Measurements from ENCODE around the gene RPN2. TPM values are rescaled to one million over a fixed set of nuclear protein-coding genes. Genes with fewer than 3 reads are reported as not detected.

Gene RPN2
- total RNA-seq, 1 experiment from 2014 or later: 257 TPM

- Histone ChIP-seq H3K9ac (ENCODE audit: low read length) (no peak overlapping the region), H4K20me1 (ENCODE audit: low read length) (no peaks in the 10 kb centered on the region), H3K9me2 (replicated peaks; ENCODE audit: low read length) (no peaks in the 10 kb centered on the region), H3K4me2 (ENCODE audit: low read length) (no peak overlapping the region), H3K79me2 (ENCODE audit: low read length) (no peaks in the 10 kb centered on the region), H3K4me1 (ENCODE audit: insufficient read depth, low read length) (no peaks in the 10 kb centered on the region), H3K4me3 (ENCODE audit: low read length) (no peak overlapping the region), H3K9me3 (ENCODE audit: low read length) (no peaks in the 10 kb centered on the region), H3K27ac (ENCODE audit: low read length) (no peak overlapping the region), H3K36me3 (ENCODE audit: low read depth, low read length) (no peaks in the 10 kb centered on the region), H3F3A (ENCODE audit: low read length, unreplicated experiment) (no peaks in the 10 kb centered on the region), H2AFZ (ENCODE audit: low read length) (no peak overlapping the region), H3K27me3 (ENCODE audit: low read length) (no peaks in the 10 kb centered on the region)
- TF ChIP-seq CTCF (conservative IDR thresholded peaks at IDR 0.05; ENCODE audit: low read depth, low read length) (no peak), EZH2 (IDR thresholded peaks at IDR 0.05; ENCODE audit: low read length, unreplicated experiment) (no peak), EZH2phosphoT487 (IDR thresholded peaks at IDR 0.05; ENCODE audit: borderline replicate concordance, low read length) (no peak)
- CTCF ChIA-PET: no interaction called here
- ATAC-seq (no peak), DNase-seq (no peak)
- intact Hi-C loops (cut with micrococcal nuclease): no loop called here
- no TSS peak for BruUV-seq (replicated peaks)
- POLR2A ChIA-PET (ENCODE audit: unreplicated experiment): no interaction called here
These were observed 70.2 kb downstream of the RPN2 start for GRCh38 chr20:37249304-37249703.

- no peaks in the 10 kb centered on the region for H3K9me3 ChIP-seq (ENCODE audit: low read length)
- H3K36me3 ChIP-seq (ENCODE audit: low read depth, low read length): no peaks in the 10 kb centered on the region
- H3K4me3 ChIP-seq (ENCODE audit: low read length): no peak overlapping the region
- POLR2A ChIA-PET (ENCODE audit: unreplicated experiment): no interaction called here
- no TSS peak for BruUV-seq (replicated peaks)
- no peaks in the 10 kb centered on the region for H3F3A ChIP-seq (ENCODE audit: low read length, unreplicated experiment)
- no peak overlapping the region for H2AFZ ChIP-seq (ENCODE audit: low read length)
- H4K20me1 ChIP-seq (ENCODE audit: low read length): no peaks in the 10 kb centered on the region
- ATAC-seq (no peak), DNase-seq (no peak)
- H3K4me1 ChIP-seq (ENCODE audit: insufficient read depth, low read length): no peaks in the 10 kb centered on the region
- no peaks in the 10 kb centered on the region for H3K9me2 ChIP-seq (replicated peaks; ENCODE audit: low read length)
- no peak overlapping the region for H3K9ac ChIP-seq (ENCODE audit: low read length)
- no peaks in the 10 kb centered on the region for H3K27me3 ChIP-seq (ENCODE audit: low read length)
- CTCF ChIA-PET: no interaction called here
- TF ChIP-seq EZH2 (IDR thresholded peaks at IDR 0.05; ENCODE audit: low read length, unreplicated experiment): no peak
- TF ChIP-seq CTCF (conservative IDR thresholded peaks at IDR 0.05; ENCODE audit: low read depth, low read length): no peak
- TF ChIP-seq EZH2phosphoT487 (IDR thresholded peaks at IDR 0.05; ENCODE audit: borderline replicate concordance, low read length): no peak
- no peak overlapping the region for H3K4me2 ChIP-seq (ENCODE audit: low read length)
- H3K79me2 ChIP-seq (ENCODE audit: low read length): no peaks in the 10 kb centered on the region
- intact Hi-C loops (cut with micrococcal nuclease): no loop called here
- no peak overlapping the region for H3K27ac ChIP-seq (ENCODE audit: low read length)
These were observed 72.8 kb downstream of the RPN2 start for GRCh38 chr20:37251825-37252477.

GRCh38 chr20:37253087-37253486 is 74.0 kb downstream of the RPN2 start:
- CTCF ChIA-PET: no interaction called here
- Histone ChIP-seq H3K79me2 (ENCODE audit: low read length) (no peaks in the 10 kb centered on the region), H3K27ac (ENCODE audit: low read length) (no peak overlapping the region), H3K9me3 (ENCODE audit: low read length) (no peaks in the 10 kb centered on the region), H3K36me3 (ENCODE audit: low read depth, low read length) (no peaks in the 10 kb centered on the region), H4K20me1 (ENCODE audit: low read length) (no peaks in the 10 kb centered on the region), H2AFZ (ENCODE audit: low read length) (no peak overlapping the region), H3K27me3 (ENCODE audit: low read length) (no peaks in the 10 kb centered on the region), H3K9me2 (replicated peaks; ENCODE audit: low read length) (no peaks in the 10 kb centered on the region), H3K4me3 (ENCODE audit: low read length) (no peak overlapping the region), H3K9ac (ENCODE audit: low read length) (no peak overlapping the region), H3K4me1 (ENCODE audit: insufficient read depth, low read length) (no peaks in the 10 kb centered on the region), H3K4me2 (ENCODE audit: low read length) (no peak overlapping the region), H3F3A (ENCODE audit: low read length, unreplicated experiment) (no peaks in the 10 kb centered on the region)
- DNase-seq (no peak), ATAC-seq (no peak)
- POLR2A ChIA-PET (ENCODE audit: unreplicated experiment): no interaction called here
- TF ChIP-seq CTCF (conservative IDR thresholded peaks at IDR 0.05; ENCODE audit: low read depth, low read length): no peak
- TF ChIP-seq EZH2phosphoT487 (IDR thresholded peaks at IDR 0.05; ENCODE audit: borderline replicate concordance, low read length): no peak
- no peak for TF ChIP-seq EZH2 (IDR thresholded peaks at IDR 0.05; ENCODE audit: low read length, unreplicated experiment)
- BruUV-seq (replicated peaks): no TSS peak
- intact Hi-C loops (cut with micrococcal nuclease): no loop called here

Data from PC-3 (cell line).